Measurements from ENCODE around the gene NYNRIN.
A peak's percentile ranks its signal among the peaks of the same experiment; 100 is the strongest.

Gene NYNRIN

GRCh38 chr14:24398653-24399446, at the start of gene NYNRIN:
TSS of gene NYNRIN (plus strand) at chr14:24399003. CDS start at chr14:24399247, 244 bp downstream.
- Histone ChIP-seq H3F3A (ENCODE audit: insufficient read depth, low read length) (no peaks in the 10 kb centered on the region), H3K36me3 (ENCODE audit: insufficient read depth, low read length) (no peaks in the 10 kb centered on the region), H3K9ac (ENCODE audit: low read length) (peak within 1 kb of the TSS; percentile 53; the same call in 1 of the 2 replicates), H3K27me3 (ENCODE audit: insufficient read depth, low read length) (no peaks in the 10 kb centered on the region), H4K20me1 (ENCODE audit: insufficient read depth, low read length) (no peaks in the 10 kb centered on the region), H3K9me2 (ENCODE audit: low read depth, low read length) (no peaks in the 10 kb centered on the region), H3K27ac (ENCODE audit: low read depth, low read length, poor library complexity, severe bottlenecking) (no peak within 1 kb of the TSS), H2AFZ (ENCODE audit: low read length) (no peak within 1 kb of the TSS), H3K4me3 (ENCODE audit: low read depth, low read length, poor library complexity, severe bottlenecking) (peak within 1 kb of the TSS; percentile 63), H3K4me2 (ENCODE audit: low read length) (peak within 1 kb of the TSS; percentile 82), H3K9me3 (ENCODE audit: low read length) (no peaks in the 10 kb centered on the region), H3K4me1 (ENCODE audit: insufficient read depth, low read length, severe bottlenecking) (peaks cover 17% of the 10 kb centered on the region), H3K79me2 (ENCODE audit: insufficient read depth, low read length) (no peaks in the 10 kb centered on the region)
- TF ChIP-seq CTCF (IDR thresholded peaks at IDR 0.05; ENCODE audit: low read length) (no peak), EZH2 (IDR thresholded peaks at IDR 0.05; ENCODE audit: borderline replicate concordance, low read length) (no peak)

- TF ChIP-seq EZH2 (IDR thresholded peaks at IDR 0.05; ENCODE audit: borderline replicate concordance, low read length) = no peak
- TF ChIP-seq CTCF (IDR thresholded peaks at IDR 0.05; ENCODE audit: low read length) = no peak
- Histone ChIP-seq H3K4me3 (ENCODE audit: low read depth, low read length, poor library complexity, severe bottlenecking) (no peak overlapping the region), H3K27me3 (ENCODE audit: insufficient read depth, low read length) (peaks cover 3% of the 10 kb centered on the region; the same call in 1 of the 2 replicates), H3K36me3 (ENCODE audit: insufficient read depth, low read length) (no peaks in the 10 kb centered on the region), H3K4me2 (ENCODE audit: low read length) (no peak overlapping the region), H3F3A (ENCODE audit: insufficient read depth, low read length) (no peaks in the 10 kb centered on the region), H3K9me3 (ENCODE audit: low read length) (no peaks in the 10 kb centered on the region), H3K9ac (ENCODE audit: low read length) (no peak overlapping the region), H3K27ac (ENCODE audit: low read depth, low read length, poor library complexity, severe bottlenecking) (no peak overlapping the region), H3K79me2 (ENCODE audit: insufficient read depth, low read length) (no peaks in the 10 kb centered on the region), H2AFZ (ENCODE audit: low read length) (no peak overlapping the region), H3K4me1 (ENCODE audit: insufficient read depth, low read length, severe bottlenecking) (no peaks in the 10 kb centered on the region), H4K20me1 (ENCODE audit: insufficient read depth, low read length) (no peaks in the 10 kb centered on the region), H3K9me2 (ENCODE audit: low read depth, low read length) (no peaks in the 10 kb centered on the region)
Measured at GRCh38 chr14:24349742-24350141, 49.1 kb upstream of the NYNRIN start.

GRCh38 chr14:24351517-24351916, 47.3 kb upstream of the NYNRIN start:
- H3K27me3 ChIP-seq (ENCODE audit: insufficient read depth, low read length) = peaks cover 3% of the 10 kb centered on the region; the same call in 1 of the 2 replicates
- H3K36me3 ChIP-seq (ENCODE audit: insufficient read depth, low read length) = no peaks in the 10 kb centered on the region
- H3K79me2 ChIP-seq (ENCODE audit: insufficient read depth, low read length) = no peaks in the 10 kb centered on the region
- no peaks in the 10 kb centered on the region for H3K9me2 ChIP-seq (ENCODE audit: low read depth, low read length)
- no peaks in the 10 kb centered on the region for H3K9me3 ChIP-seq (ENCODE audit: low read length)
- no peak overlapping the region for H2AFZ ChIP-seq (ENCODE audit: low read length)
- H4K20me1 ChIP-seq (ENCODE audit: insufficient read depth, low read length) = no peaks in the 10 kb centered on the region
- H3K27ac ChIP-seq (ENCODE audit: low read depth, low read length, poor library complexity, severe bottlenecking) = no peak overlapping the region
- no peak overlapping the region for H3K4me2 ChIP-seq (ENCODE audit: low read length)
- no peak for TF ChIP-seq EZH2 (IDR thresholded peaks at IDR 0.05; ENCODE audit: borderline replicate concordance, low read length)
- TF ChIP-seq CTCF (IDR thresholded peaks at IDR 0.05; ENCODE audit: low read length) = no peak; the same call in 1 of the 2 replicates
- H3F3A ChIP-seq (ENCODE audit: insufficient read depth, low read length) = no peaks in the 10 kb centered on the region
- no peaks in the 10 kb centered on the region for H3K4me1 ChIP-seq (ENCODE audit: insufficient read depth, low read length, severe bottlenecking)
- H3K9ac ChIP-seq (ENCODE audit: low read length) = no peak overlapping the region
- H3K4me3 ChIP-seq (ENCODE audit: low read depth, low read length, poor library complexity, severe bottlenecking) = no peak overlapping the region
